ENCODE data around the gene SIRT2. TPM values are rescaled to one million over a fixed set of nuclear protein-coding genes. Genes with fewer than 3 reads are reported as not detected.

The SIRT2 gene
- total RNA-seq, 1 donor from 2014 or later, result 57.2 TPM

Other genes starting within 250 kb of the SIRT2 start
- not detected for gene CAPN12, start 155.1 kb downstream of the SIRT2 start, total RNA-seq
- gene LGALS7, start 126.1 kb downstream of the SIRT2 start, total RNA-seq, result 1.1 TPM
- gene LGALS7B, start 110.4 kb downstream of the SIRT2 start, total RNA-seq, result not detected
- 1.4 TPM for gene LGALS4, start 86.7 kb downstream of the SIRT2 start, total RNA-seq
- 12.9 TPM for gene ECH1, start 67.8 kb downstream of the SIRT2 start, total RNA-seq
- gene HNRNPL, start 49.6 kb downstream of the SIRT2 start, total RNA-seq, result 350 TPM
- 2.5 TPM for gene RINL, start 21.3 kb downstream of the SIRT2 start, total RNA-seq
- 4.1 TPM for gene NFKBIB, start 351 bp upstream of the SIRT2 start, total RNA-seq
- 1.1 TPM for gene CCER2, start 12.6 kb upstream of the SIRT2 start, total RNA-seq
- 5.0 TPM for gene SARS2, start 31.1 kb upstream of the SIRT2 start, total RNA-seq
- 13.1 TPM for gene MRPS12, start 31.3 kb upstream of the SIRT2 start, total RNA-seq
- gene FBXO17, start 76.1 kb upstream of the SIRT2 start, total RNA-seq, result 3.6 TPM
- gene FBXO27, start 132.9 kb upstream of the SIRT2 start, total RNA-seq, result 5.6 TPM
- gene ACP7, start 184.8 kb upstream of the SIRT2 start, total RNA-seq, result not detected
- 1.9 TPM for gene PAK4, start 226.2 kb upstream of the SIRT2 start, total RNA-seq